GM20000 (cell line): Measurements from ENCODE around the gene ZIC2.

Source experiments
- DNase-seq: peaks from one replicate; pipeline ENCODE4 v3.0.0; 2012; ENCODE audit warnings: low spot score
- CTCF ChIP-seq: IDR thresholded peaks from 2 replicates; pipeline ENCODE4 v1.5.1; 2012; ENCODE audit warnings: mild to moderate bottlenecking, control low read depth; ENCODE audit errors: extremely low read depth, missing control alignments

ZIC2 gene

GRCh38 chr13:99986741-99987140 lies 5.2 kb downstream of the ZIC2 start:
- no peak for DNase-seq
- no peak for TF ChIP-seq CTCF

DNA sequence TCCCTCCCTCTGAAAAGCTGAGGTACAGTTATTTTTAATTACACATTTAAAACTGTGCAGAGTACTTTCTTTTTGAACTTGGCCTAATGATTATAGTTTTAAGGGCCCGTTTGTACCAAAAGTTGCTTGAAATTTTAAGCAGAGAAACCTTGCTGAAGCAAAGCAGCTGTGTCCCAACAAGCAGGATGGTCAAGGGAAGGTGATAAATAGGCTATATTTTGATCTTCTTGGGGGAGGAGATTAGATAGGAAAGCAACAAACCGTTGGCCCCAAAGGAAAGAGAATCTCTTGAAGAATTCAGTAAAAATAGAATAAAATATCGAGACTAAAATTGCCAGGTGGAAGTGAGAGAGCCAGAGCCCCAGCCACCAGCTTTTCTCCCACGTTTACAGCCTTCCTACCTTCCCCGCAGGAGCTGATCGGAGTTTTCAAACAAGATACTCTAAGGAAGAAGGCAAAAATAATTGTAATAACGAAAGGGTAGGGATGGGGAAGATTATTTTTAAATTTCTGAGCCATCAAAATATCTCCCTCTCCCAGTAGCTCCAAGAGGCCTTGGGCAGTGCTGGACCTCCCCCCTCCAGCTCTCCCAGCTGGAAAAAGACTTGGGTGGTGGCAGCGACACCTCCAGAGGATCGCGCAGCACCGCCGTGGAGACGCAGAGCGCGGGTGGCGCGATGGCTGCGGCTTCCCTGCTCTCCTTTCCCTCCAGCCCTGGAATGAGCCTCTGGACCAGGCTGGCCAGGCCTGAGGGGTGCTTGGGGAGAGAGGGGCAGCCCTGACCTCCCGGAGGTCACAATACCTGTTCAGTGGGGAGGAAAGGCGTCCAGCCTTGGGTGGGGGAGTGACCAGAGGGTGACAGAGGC lies 5.8 kb downstream of the ZIC2 start:
- no peak for DNase-seq
- TF ChIP-seq CTCF, result no peak

GRCh38 chr13:99988529-99989275 lies 7.1 kb downstream of the ZIC2 start:
- no peak for TF ChIP-seq CTCF
- DNase-seq, result no peak

DNA sequence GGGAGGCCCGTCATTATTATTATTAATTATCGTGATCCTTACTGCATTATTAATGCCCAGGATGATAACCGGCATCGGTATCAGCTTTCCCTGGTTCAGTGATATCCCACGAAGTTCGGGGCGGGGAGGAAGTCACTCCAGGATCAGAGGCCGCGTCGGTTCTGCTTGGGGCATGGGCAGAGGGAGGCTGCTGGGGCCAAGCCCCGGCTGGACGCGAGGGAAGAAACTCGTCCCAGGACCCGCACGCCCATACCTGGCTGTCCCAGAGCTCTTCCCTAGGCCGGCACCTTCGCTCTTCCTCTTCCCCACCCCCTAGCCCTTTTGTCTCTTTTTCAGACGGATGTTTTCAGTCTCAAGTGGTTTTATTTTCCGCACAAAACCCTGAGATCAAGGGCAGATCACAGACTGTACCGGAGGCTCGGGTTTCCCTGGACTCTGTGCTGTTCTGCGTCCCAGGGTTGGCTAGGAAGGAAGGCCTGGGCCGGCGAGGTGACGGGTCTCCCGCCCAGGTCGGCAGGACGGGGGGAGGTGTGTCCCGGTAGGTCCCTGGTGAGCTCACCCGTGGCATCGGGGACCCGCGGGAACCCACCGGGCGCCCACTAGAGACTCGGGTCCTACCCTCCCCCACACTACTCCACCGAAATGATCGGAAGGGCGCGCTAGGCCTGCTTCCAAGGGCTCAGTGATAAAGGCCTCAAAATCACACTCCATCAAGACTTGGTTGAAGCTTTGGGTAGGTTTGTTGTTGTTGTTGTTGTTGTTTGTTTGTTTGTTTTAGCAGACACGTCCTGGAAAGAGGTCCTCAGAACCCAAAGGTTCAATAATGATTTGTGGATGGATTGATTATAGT lies 7.9 kb downstream of the ZIC2 start:
- no peak for DNase-seq
- no peak for TF ChIP-seq CTCF

- no peak for TF ChIP-seq CTCF
- no peak for DNase-seq
These were observed 8.8 kb downstream of the ZIC2 start for GRCh38 chr13:99990126-99990977.

DNA sequence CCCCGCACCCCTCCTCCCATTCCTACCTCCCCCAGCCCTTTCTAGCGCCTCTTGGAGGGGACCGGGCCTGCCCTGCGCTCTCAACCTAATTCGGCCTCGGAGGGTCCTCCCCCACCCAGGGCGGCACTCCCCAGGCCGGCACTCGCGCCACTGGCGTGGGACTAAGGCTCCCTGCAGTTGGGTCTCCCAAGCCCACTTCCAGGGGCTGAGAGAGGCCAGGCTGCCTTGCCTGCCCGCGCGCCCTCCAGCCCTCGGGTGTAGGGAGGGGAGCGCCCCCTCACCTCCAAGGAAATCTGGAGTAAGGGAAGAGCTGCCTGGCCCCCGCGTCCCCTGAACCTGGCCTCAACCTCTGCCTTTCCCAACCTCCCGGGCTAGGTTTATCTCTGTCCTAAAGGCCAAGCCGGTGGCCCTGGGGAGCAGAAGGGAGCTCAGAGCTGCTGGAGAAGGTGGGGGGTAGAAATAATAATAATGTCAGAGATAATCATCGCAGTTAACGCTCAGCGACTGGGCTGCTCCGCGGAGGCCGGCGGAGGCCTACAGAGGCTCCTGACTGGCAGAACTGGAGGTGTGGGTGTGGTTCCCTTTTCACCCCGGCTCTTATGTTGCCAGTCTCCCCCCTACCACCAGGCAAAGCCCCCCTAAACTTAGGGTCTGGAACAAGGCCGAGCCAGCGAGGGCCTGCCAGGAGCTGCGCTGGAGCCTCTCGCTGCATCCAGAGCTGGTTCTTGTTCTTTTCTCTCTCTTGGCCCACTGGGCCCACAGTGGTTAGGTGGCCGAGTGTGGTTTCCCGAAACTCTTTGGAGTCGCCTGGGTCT lies 9.6 kb downstream of the ZIC2 start:
- no peak for DNase-seq
- TF ChIP-seq CTCF, result no peak
